A549 (cell line): ENCODE measurements around the gene COX10.
"Not testable (repeated sequence)": the region's sequence is repeated elsewhere in the genome, so short reads cannot be mapped to it uniquely, and the experiment has no call there.

Source experiments
- FOXS1 ChIP-seq: fragments of 250-450 bp; sonication (Bioruptor Pico); IDR thresholded peaks from 2 replicates; pipeline ENCODE4 v1.5.0; 2020; ENCODE audit warnings: mild to moderate bottlenecking, moderate library complexity
- JUN ChIP-seq, 2 experiments: fragments of >200 bp; sonication (Bioruptor Twin); formaldehyde crosslinking; IDR thresholded peaks; 2 replicates in 1 of 2; 3 replicates in 1 of 2; pipeline ENCODE4 v1.6.1; 2016 to 2017
- KDM5A ChIP-seq: fragments of 200-600 bp; sonication (generic); IDR thresholded peaks from 2 replicates; pipeline ENCODE4 v1.6.1; 2016; ENCODE audit warnings: antibody characterized with exemption, mild to moderate bottlenecking
- POLR2A ChIP-seq: IDR thresholded peaks from 2 replicates; pipeline ENCODE4 v1.6.1; 2012; ENCODE audit warnings: mild to moderate bottlenecking, low read length
- RFX5 ChIP-seq: fragments of 450-650 bp; IDR thresholded peaks from 2 replicates; pipeline ENCODE4 v1.7.1; 2014; ENCODE audit warnings: antibody characterized with exemption, mild to moderate bottlenecking, moderate library complexity
- TF ChIP-seq, protein P1 (sequence below): fragments of >200 bp; sonication (Bioruptor Twin); formaldehyde crosslinking; IDR thresholded peaks from 3 replicates; pipeline ENCODE4 v1.5.1; 2016
- TF ChIP-seq, protein P2 (sequence below): IDR thresholded peaks from 2 replicates; pipeline ENCODE4 v1.6.1; 2012
- TF ChIP-seq, protein P3 (sequence below): IDR thresholded peaks from 2 replicates; pipeline ENCODE4 v1.6.1; 2012
- TF ChIP-seq, protein P4 (sequence below): fragments of 450-650 bp; IDR thresholded peaks from 2 replicates; pipeline ENCODE4 v1.6.1; 2014; ENCODE audit warnings: antibody characterized with exemption

DNA sequence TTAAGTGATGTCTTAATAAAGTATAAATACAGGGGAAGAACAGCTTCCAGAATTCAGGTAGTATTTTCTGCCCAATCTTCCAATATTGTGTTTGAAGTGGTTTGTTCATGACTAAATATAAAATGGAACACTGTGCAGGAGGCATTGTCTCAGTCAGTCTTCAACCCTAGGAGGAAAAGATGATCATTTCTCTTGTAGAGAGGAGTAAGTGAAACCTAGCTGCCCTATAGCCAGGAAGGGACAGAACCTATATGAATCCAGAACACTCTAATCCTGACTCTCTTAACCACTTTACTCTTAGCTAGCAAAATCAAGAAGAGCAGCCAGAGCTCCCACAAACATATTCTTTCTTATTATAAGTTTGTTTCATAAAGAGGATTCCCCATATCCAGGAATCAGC, 122.2 kb downstream of the COX10 start:
- TF ChIP-seq, protein P1, sequence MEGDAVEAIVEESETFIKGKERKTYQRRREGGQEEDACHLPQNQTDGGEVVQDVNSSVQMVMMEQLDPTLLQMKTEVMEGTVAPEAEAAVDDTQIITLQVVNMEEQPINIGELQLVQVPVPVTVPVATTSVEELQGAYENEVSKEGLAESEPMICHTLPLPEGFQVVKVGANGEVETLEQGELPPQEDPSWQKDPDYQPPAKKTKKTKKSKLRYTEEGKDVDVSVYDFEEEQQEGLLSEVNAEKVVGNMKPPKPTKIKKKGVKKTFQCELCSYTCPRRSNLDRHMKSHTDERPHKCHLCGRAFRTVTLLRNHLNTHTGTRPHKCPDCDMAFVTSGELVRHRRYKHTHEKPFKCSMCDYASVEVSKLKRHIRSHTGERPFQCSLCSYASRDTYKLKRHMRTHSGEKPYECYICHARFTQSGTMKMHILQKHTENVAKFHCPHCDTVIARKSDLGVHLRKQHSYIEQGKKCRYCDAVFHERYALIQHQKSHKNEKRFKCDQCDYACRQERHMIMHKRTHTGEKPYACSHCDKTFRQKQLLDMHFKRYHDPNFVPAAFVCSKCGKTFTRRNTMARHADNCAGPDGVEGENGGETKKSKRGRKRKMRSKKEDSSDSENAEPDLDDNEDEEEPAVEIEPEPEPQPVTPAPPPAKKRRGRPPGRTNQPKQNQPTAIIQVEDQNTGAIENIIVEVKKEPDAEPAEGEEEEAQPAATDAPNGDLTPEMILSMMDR: not testable (repeated sequence)
- TF ChIP-seq FOXS1 (CRISPR knock-in tag); KDM5A; POLR2A; RFX5; JUN (IDR thresholded peaks at IDR 0.05): not testable (repeated sequence)
- TF ChIP-seq, protein P2, sequence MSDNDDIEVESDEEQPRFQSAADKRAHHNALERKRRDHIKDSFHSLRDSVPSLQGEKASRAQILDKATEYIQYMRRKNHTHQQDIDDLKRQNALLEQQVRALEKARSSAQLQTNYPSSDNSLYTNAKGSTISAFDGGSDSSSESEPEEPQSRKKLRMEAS: not testable (repeated sequence)
- TF ChIP-seq, protein P3, sequence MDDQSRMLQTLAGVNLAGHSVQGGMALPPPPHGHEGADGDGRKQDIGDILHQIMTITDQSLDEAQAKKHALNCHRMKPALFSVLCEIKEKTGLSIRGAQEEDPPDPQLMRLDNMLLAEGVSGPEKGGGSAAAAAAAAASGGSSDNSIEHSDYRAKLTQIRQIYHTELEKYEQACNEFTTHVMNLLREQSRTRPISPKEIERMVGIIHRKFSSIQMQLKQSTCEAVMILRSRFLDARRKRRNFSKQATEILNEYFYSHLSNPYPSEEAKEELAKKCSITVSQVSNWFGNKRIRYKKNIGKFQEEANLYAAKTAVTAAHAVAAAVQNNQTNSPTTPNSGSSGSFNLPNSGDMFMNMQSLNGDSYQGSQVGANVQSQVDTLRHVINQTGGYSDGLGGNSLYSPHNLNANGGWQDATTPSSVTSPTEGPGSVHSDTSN: not testable (repeated sequence)
- TF ChIP-seq, protein P4, sequence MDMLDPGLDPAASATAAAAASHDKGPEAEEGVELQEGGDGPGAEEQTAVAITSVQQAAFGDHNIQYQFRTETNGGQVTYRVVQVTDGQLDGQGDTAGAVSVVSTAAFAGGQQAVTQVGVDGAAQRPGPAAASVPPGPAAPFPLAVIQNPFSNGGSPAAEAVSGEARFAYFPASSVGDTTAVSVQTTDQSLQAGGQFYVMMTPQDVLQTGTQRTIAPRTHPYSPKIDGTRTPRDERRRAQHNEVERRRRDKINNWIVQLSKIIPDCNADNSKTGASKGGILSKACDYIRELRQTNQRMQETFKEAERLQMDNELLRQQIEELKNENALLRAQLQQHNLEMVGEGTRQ: not testable (repeated sequence)
